Psoas muscle (tissue), 8 donors: ENCODE data around the gene KCNK7. TPM values are rescaled to one million over a fixed set of nuclear protein-coding genes. Genes with fewer than 3 reads are reported as not detected.

Experiments
- ATAC-seq, 4 donors: fragments of 200-7000 bp; cut with Tn5 transposase; one replicate each; pipeline ENCODE4 v1.9.1; 2020; ENCODE audit warnings: moderate library complexity in 3 of 4, mild to moderate bottlenecking in 2 of 4
- DNase-seq, 2 donors: peaks; one replicate each; pipeline ENCODE4 v3.0.0-alpha.2; 2020
- H3K27ac ChIP-seq: fragments of 200-600 bp; one replicate; pipeline ENCODE4 v1.8.0; 2022
- H3K27me3 ChIP-seq, 3 donors: fragments of 200-600 bp in 1 of 3; one replicate each; pipeline versions ENCODE4 v1.6.1 to v1.8.0; 2013 to 2022; ENCODE audit warnings: low read length in 2 of 3, mild to moderate bottlenecking in 2 of 3, moderate library complexity in 1 of 3; ENCODE audit not compliant: insufficient read depth in 3 of 3
- H3K36me3 ChIP-seq, 2 donors: fragments of 200-600 bp in 1 of 2; one replicate each; pipeline versions ENCODE4 v1.6.1 to v1.8.0; 2013 to 2022; ENCODE audit warnings: low read depth in 1 of 2, mild to moderate bottlenecking in 1 of 2, moderate library complexity in 1 of 2; ENCODE audit not compliant: insufficient read depth in 1 of 2
- H3K4me1 ChIP-seq: fragments of 200-600 bp; one replicate; pipeline ENCODE4 v1.8.0; 2022
- H3K4me3 ChIP-seq: fragments of 200-600 bp; one replicate; pipeline ENCODE4 v1.8.0; 2022; ENCODE audit warnings: mild to moderate bottlenecking
- H3K9me3 ChIP-seq: fragments of 200-600 bp; one replicate; pipeline ENCODE4 v1.8.0; 2022
- WGBS, 3 donors: extraction: QIAGEN DNeasy Blood & Tissue Kit; methylation state at CpG; one replicate each; pipeline versions ENCODE4 v1.1.6 to v1.1.7; 2013; 5-methylcytosine and 5-hydroxymethylcytosine counted together
- intact Hi-C, 2 donors: fragments of 100-400 bp; cut with DNase I; formaldehyde crosslinking; loops; one replicate each; pipeline versions ENCODE4 v1.11.0 to v1.14.2; 2022
- polyA plus RNA-seq, 3 donors: library from polyadenylated mRNA; stranded (reverse); fragments of 200-250 nt; gene quantifications; one replicate each; pipeline ENCODE4 v1.2.3, GENCODE V29; 2013
- total RNA-seq, 4 donors: library from RNA; stranded (reverse); fragmentation: NEBNext Ultra II Directional in 2 of 4; extraction: Animal tissue kit (Norgen Biotek cat#: 25700) in 2 of 4; gene quantifications; one replicate each; pipeline versions ENCODE4 v1.2.1 to v1.2.4, GENCODE V29; 2021 to 2023
- TF ChIP-seq, protein P1 (sequence below): fragments of 200-600 bp; IDR thresholded peaks from one replicate; pipeline ENCODE4 v1.8.0; 2022; ENCODE audit warnings: antibody characterized with exemption
- donor health status: healthy with polysubstance abuse.
- donor health status: DM: no; HTN: no; CAD: no; lungs with moderate emphysema.
- donor health status: Bipolar disorder and iron deficiency.
- donor health status: healthy.
- donor health status: DM: yes; HTN: yes; CAD: no.
- donor health status: DM: no; HTN: no; CAD: no.
- donor health status: DM: no; HTN: no; CAD: no.
- donor health status: DM: yes; HTN: yes; CAD: no.

KCNK7 gene
- total and polyA plus RNA-seq, 7 donors = 0.19 to 1.4 (median 0.41) TPM; not detected in 1

GRCh38 chr11:65611758-65612603, 16.4 kb upstream of the KCNK7 start:
- intact Hi-C loops = loop anchor here in 1 of 2 donors (5.0 kb wide), 1 partner anchor 40 kb away; the partner anchor contains the start of genes FAM89B and ZNRD2
- H3K36me3 ChIP-seq = peaks cover 0 to 18% of the 10 kb centered on the region in 2 donors
- WGBS, 3 donors = 58 to 72% (median 69%) methylated on average over 12 of the region's 12 CpGs

GRCh38 chr11:65611028-65611757, 15.6 kb upstream of the KCNK7 start:
- ATAC-seq (no peak), DNase-seq (peak in 1 of 2 donors; percentile 68)
- Histone ChIP-seq H3K4me1 (peaks cover 42% of the 10 kb centered on the region), H3K4me3 (peak overlapping the region; percentile 97), H3K36me3 (peaks cover 0 to 17% of the 10 kb centered on the region in 2 donors), H3K27me3 (no peaks in the 10 kb centered on the region), H3K9me3 (no peaks in the 10 kb centered on the region), H3K27ac (peak overlapping the region; percentile 89)
- intact Hi-C loops = loop anchor here in 1 of 2 donors (5.0 kb wide), 1 partner anchor 39 kb away; the partner anchor contains the start of genes FAM89B and ZNRD2
- WGBS, 3 donors = 52 to 60% (median 56%) methylated on average over 9 to 10 of the region's 10 CpGs
- TF ChIP-seq, protein P1, sequence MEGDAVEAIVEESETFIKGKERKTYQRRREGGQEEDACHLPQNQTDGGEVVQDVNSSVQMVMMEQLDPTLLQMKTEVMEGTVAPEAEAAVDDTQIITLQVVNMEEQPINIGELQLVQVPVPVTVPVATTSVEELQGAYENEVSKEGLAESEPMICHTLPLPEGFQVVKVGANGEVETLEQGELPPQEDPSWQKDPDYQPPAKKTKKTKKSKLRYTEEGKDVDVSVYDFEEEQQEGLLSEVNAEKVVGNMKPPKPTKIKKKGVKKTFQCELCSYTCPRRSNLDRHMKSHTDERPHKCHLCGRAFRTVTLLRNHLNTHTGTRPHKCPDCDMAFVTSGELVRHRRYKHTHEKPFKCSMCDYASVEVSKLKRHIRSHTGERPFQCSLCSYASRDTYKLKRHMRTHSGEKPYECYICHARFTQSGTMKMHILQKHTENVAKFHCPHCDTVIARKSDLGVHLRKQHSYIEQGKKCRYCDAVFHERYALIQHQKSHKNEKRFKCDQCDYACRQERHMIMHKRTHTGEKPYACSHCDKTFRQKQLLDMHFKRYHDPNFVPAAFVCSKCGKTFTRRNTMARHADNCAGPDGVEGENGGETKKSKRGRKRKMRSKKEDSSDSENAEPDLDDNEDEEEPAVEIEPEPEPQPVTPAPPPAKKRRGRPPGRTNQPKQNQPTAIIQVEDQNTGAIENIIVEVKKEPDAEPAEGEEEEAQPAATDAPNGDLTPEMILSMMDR = no peak

More at GRCh38 chr11:65611758-65612603, 16.4 kb upstream of the KCNK7 start:
- TF ChIP-seq, protein P1 = no peak
- DNase-seq (no peak), ATAC-seq (no peak)
- Histone ChIP-seq H3K9me3 (no peaks in the 10 kb centered on the region), H3K4me3 (peak overlapping the region; percentile 97), H3K4me1 (peaks cover 44% of the 10 kb centered on the region), H3K27ac (peak overlapping the region; percentile 89), H3K27me3 (no peaks in the 10 kb centered on the region)

DNA sequence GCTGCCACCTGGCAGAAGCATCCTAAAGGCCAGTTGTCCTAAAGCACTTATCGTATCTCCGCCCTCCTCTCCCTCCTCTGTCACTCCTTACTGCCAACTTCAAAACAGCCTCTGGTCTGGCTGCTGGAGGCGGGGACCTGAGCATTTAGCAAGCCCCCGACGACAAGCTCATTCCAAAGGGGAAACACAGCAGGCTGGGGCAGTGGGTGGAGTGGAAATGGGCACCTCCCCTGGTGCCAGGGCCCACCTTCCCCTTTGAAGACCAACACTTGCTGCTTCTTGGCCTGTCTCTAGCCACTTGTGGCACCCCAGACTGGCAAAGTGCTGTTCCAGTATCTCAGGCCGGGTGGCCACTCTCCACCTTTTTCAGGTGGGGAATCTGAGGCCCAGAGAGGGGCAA, 14.8 kb upstream of the KCNK7 start:
- intact Hi-C loops = loop anchor here in 1 of 2 donors (5.0 kb wide), 1 partner anchor 38 kb away; the partner anchor contains the start of genes FAM89B and ZNRD2
- Histone ChIP-seq H3K27ac (peak overlapping the region; percentile 89), H3K4me1 (peaks cover 42% of the 10 kb centered on the region), H3K9me3 (no peaks in the 10 kb centered on the region), H3K36me3 (peaks cover 0 to 25% of the 10 kb centered on the region in 2 donors), H3K27me3 (no peaks in the 10 kb centered on the region), H3K4me3 (peak overlapping the region; percentile 97)
- TF ChIP-seq, protein P1 = no peak
- 49 to 60% (median 59%) methylated on average over 6 of the region's 6 CpGs for WGBS, 3 donors
- ATAC-seq (no peak), DNase-seq (no peak)

- intact Hi-C loops = loop anchor here (5.0 kb wide), 1 partner anchor 37 kb away; the partner anchor contains the start of genes FAM89B (in 2 of the 2) and ZNRD2 (in 2 of the 2)
- H3K27me3 ChIP-seq = no peaks in the 10 kb centered on the region
- H3K36me3 ChIP-seq = peaks cover 0 to 33% of the 10 kb centered on the region in 2 donors
- peaks cover 42% of the 10 kb centered on the region for H3K4me1 ChIP-seq
- no peak overlapping the region for H3K27ac ChIP-seq
- WGBS, 3 donors = 62 to 72% (median 67%) methylated on average over 5 of the region's 5 CpGs
- H3K9me3 ChIP-seq = no peaks in the 10 kb centered on the region
- DNase-seq (no peak), ATAC-seq (no peak)
- TF ChIP-seq, protein P1 = no peak
- H3K4me3 ChIP-seq = no peak overlapping the region
These were observed 14.1 kb upstream of the KCNK7 start for GRCh38 chr11:65609665-65610064.
